GM23248 (cell line): ENCODE results near the gene CACNA1C.

ENCODE experiments used
- EZH2 ChIP-seq: fragments of 200-600 bp; sonication (generic); IDR thresholded peaks from 2 replicates; pipeline ENCODE4 v1.6.1; 2018; ENCODE audit warnings: antibody characterized with exemption, mild to moderate bottlenecking; ENCODE audit not compliant: insufficient read depth, poor library complexity, severe bottlenecking
- EZH2phosphoT487 ChIP-seq: fragments of 200-600 bp; sonication (generic); IDR thresholded peaks from 2 replicates; pipeline ENCODE4 v1.6.1; 2018; ENCODE audit warnings: antibody characterized with exemption, moderate library complexity, mild to moderate bottlenecking, low read depth; ENCODE audit not compliant: insufficient read depth

DNA sequence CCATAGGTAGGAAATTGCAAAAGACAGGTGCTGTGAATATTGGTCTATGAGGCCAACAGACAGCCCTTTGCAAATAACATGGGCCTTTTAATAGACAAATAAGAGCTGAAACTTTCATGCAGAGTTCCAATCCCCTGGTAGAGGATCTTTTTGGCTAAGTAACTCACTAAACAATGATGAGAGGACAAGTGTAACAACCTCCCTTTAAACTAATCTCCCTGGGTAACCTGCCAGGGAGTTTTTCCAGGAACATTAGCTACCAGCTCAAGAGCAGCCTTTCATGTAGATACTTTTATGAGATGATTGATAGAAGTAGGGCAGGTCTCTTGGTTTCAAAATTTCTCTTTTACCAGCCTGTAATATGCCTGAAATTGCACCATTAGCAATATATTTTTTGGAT lies 13.8 kb upstream of the CACNA1C start:
- no peak for TF ChIP-seq EZH2
- TF ChIP-seq EZH2phosphoT487, result no peak
